Measurements from ENCODE around the gene ANAPC5.

ANAPC5 gene

DNA sequence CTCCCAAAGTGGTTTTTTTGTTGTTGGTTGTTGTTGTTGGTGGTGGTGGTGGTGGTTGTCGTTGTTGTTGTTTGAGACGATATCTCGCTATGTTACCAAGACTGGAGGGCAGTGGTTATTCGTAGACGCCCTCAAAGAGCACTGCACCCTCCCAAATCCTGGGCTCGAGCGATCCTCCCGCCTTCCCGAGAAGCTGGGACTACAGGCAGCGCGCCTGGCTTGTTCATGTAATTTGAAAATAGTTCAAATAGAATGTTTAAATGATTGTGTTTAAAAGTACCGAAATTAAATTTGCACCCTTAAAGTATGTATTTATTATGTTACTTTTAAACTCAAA is 439 bp upstream of the ANAPC5 start:
- peaks cover 3% of the 10 kb centered on the region; the same call in 1 of the 2 replicates for H3K36me3 ChIP-seq (ENCODE audit: low read length)
- H3K79me2 ChIP-seq (ENCODE audit: insufficient read depth, low read length): peaks cover 45% of the 10 kb centered on the region
- peak overlapping the region; percentile 79 for H3K9ac ChIP-seq (ENCODE audit: low read length)
- peak overlapping the region; percentile 83 for H2AFZ ChIP-seq (ENCODE audit: low read depth, low read length, severe bottlenecking)
- no peaks in the 10 kb centered on the region for H3K27me3 ChIP-seq (ENCODE audit: low read length)
- peak overlapping the region; percentile 90 for H3K4me2 ChIP-seq (ENCODE audit: low read depth, low read length, poor library complexity, severe bottlenecking)
- peak overlapping the region; percentile 61 for H3K4me3 ChIP-seq (ENCODE audit: insufficient read depth, low read length, poor library complexity, severe bottlenecking)
- no peaks in the 10 kb centered on the region for H3K9me3 ChIP-seq (ENCODE audit: insufficient read depth, low read length)
- H4K20me1 ChIP-seq (ENCODE audit: low read depth, low read length): no peaks in the 10 kb centered on the region; the same call in 1 of the 2 replicates
- no peak for TF ChIP-seq EZH2phosphoT487 (conservative IDR thresholded peaks at IDR 0.05; ENCODE audit: low read length)
- TF ChIP-seq, protein P1, sequence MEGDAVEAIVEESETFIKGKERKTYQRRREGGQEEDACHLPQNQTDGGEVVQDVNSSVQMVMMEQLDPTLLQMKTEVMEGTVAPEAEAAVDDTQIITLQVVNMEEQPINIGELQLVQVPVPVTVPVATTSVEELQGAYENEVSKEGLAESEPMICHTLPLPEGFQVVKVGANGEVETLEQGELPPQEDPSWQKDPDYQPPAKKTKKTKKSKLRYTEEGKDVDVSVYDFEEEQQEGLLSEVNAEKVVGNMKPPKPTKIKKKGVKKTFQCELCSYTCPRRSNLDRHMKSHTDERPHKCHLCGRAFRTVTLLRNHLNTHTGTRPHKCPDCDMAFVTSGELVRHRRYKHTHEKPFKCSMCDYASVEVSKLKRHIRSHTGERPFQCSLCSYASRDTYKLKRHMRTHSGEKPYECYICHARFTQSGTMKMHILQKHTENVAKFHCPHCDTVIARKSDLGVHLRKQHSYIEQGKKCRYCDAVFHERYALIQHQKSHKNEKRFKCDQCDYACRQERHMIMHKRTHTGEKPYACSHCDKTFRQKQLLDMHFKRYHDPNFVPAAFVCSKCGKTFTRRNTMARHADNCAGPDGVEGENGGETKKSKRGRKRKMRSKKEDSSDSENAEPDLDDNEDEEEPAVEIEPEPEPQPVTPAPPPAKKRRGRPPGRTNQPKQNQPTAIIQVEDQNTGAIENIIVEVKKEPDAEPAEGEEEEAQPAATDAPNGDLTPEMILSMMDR (IDR thresholded peaks at IDR 0.05; ENCODE audit: insufficient read depth, low read length, poor library complexity, severe bottlenecking): no peak
- peaks cover 6% of the 10 kb centered on the region; the same call in 1 of the 2 replicates for H3F3A ChIP-seq (ENCODE audit: insufficient read depth)
- H3K27ac ChIP-seq (ENCODE audit: low read depth, low read length): peak overlapping the region; percentile 25
- H3K9me2 ChIP-seq (replicated peaks; ENCODE audit: insufficient read depth, low read length): no peaks in the 10 kb centered on the region

DNA sequence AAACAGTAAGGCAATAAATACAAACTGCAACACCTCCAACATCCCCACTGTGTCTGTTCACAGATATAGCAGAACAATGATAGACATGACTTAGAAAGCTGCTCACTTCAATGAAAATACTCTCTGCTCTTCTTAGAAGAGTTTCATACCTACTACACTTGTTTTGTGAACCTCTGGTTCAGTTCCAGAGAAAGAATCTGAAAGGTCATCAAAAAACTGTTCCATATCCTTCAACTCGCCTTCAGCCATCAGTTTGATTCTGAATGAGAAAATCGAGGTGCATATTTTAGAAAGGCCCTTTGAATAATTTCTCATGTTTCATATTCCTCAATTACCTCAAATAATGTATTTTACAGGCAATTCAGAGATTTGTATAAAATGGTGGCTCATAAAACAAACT is 5.5 kb downstream of the ANAPC5 start:
- H4K20me1 ChIP-seq (ENCODE audit: low read depth, low read length): no peaks in the 10 kb centered on the region; the same call in 1 of the 2 replicates
- H3K4me2 ChIP-seq (ENCODE audit: low read depth, low read length, poor library complexity, severe bottlenecking): no peak overlapping the region
- TF ChIP-seq, protein P1 (IDR thresholded peaks at IDR 0.05; ENCODE audit: insufficient read depth, low read length, poor library complexity, severe bottlenecking): no peak
- TF ChIP-seq EZH2phosphoT487 (conservative IDR thresholded peaks at IDR 0.05; ENCODE audit: low read length): no peak
- H3F3A ChIP-seq (ENCODE audit: insufficient read depth): peaks cover 2% of the 10 kb centered on the region; the same call in 1 of the 2 replicates
- H3K27me3 ChIP-seq (ENCODE audit: low read length): no peaks in the 10 kb centered on the region
- peaks cover 52% of the 10 kb centered on the region for H3K79me2 ChIP-seq (ENCODE audit: insufficient read depth, low read length)
- no peaks in the 10 kb centered on the region for H3K9me3 ChIP-seq (ENCODE audit: insufficient read depth, low read length)
- no peak overlapping the region for H3K27ac ChIP-seq (ENCODE audit: low read depth, low read length)
- peaks cover 46% of the 10 kb centered on the region for H3K36me3 ChIP-seq (ENCODE audit: low read length)
- no peak overlapping the region for H2AFZ ChIP-seq (ENCODE audit: low read depth, low read length, severe bottlenecking)
- H3K9me2 ChIP-seq (replicated peaks; ENCODE audit: insufficient read depth, low read length): no peaks in the 10 kb centered on the region
- no peak overlapping the region for H3K9ac ChIP-seq (ENCODE audit: low read length)
- H3K4me3 ChIP-seq (ENCODE audit: insufficient read depth, low read length, poor library complexity, severe bottlenecking): no peak overlapping the region

DNA sequence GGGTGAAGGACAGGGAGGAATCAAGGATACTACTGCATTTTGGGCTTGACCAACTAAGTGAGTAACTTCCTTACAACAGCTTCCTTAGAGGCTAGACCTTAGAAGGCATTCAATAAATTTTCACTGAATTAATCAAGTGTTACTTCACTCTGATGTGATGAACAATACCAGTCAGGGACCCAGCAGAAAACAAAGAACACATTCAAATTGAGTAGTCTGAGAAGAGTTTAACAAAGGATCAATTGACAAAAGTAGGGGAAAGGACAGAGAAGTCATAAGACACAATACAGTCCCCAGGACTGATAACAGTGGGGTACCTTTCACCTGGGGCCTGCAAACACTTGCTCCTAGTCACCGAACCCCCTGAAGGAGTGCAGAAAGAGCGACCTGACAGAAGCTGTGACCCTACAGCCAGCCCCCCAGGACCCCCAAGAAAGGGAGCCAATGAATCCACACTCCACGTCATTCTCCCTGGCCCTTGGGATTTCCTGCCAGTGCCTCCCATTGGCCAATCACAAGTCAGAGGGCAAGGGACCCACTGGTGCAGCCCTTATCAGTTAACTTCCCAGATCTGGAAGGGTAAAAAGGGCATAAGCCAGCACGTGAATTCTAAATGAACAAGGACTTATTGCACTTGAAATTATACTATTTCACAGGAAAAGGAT is 6.9 kb downstream of the ANAPC5 start:
- Histone ChIP-seq H4K20me1 (ENCODE audit: low read depth, low read length) (no peaks in the 10 kb centered on the region; the same call in 1 of the 2 replicates), H3K4me2 (ENCODE audit: low read depth, low read length, poor library complexity, severe bottlenecking) (no peak overlapping the region), H3K27me3 (ENCODE audit: low read length) (no peaks in the 10 kb centered on the region), H2AFZ (ENCODE audit: low read depth, low read length, severe bottlenecking) (no peak overlapping the region), H3K79me2 (ENCODE audit: insufficient read depth, low read length) (peaks cover 37% of the 10 kb centered on the region), H3K4me3 (ENCODE audit: insufficient read depth, low read length, poor library complexity, severe bottlenecking) (no peak overlapping the region), H3K27ac (ENCODE audit: low read depth, low read length) (no peak overlapping the region), H3K9ac (ENCODE audit: low read length) (no peak overlapping the region), H3F3A (ENCODE audit: insufficient read depth) (no peaks in the 10 kb centered on the region), H3K36me3 (ENCODE audit: low read length) (peaks cover 52% of the 10 kb centered on the region), H3K9me2 (replicated peaks; ENCODE audit: insufficient read depth, low read length) (no peaks in the 10 kb centered on the region), H3K9me3 (ENCODE audit: insufficient read depth, low read length) (no peaks in the 10 kb centered on the region)
- no peak for TF ChIP-seq EZH2phosphoT487 (conservative IDR thresholded peaks at IDR 0.05; ENCODE audit: low read length)

DNA sequence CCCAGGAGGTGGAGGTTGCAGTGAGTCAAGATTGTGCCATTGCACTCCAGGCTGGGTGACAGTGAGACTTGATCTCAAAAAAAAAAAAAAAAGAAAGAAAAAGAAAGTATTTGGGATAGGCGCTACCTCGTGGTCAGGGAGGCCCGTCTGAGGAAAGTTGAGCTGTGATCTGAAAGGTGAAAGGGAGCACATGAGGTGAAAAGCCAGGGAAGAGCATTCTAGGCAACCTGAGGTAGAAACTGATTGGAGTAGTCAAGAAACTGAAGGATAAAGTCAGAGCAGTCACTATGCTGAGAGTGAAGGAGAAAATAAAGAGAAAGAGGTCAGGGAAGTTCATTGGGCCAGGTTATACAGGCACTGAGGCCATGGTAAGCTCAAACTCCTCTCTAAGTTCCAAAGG is 7.7 kb downstream of the ANAPC5 start:
- no peak for TF ChIP-seq EZH2phosphoT487 (conservative IDR thresholded peaks at IDR 0.05; ENCODE audit: low read length)
- TF ChIP-seq, protein P1 (IDR thresholded peaks at IDR 0.05; ENCODE audit: insufficient read depth, low read length, poor library complexity, severe bottlenecking): no peak
- no peak overlapping the region for H3K4me2 ChIP-seq (ENCODE audit: low read depth, low read length, poor library complexity, severe bottlenecking)
- no peak overlapping the region for H3K4me3 ChIP-seq (ENCODE audit: insufficient read depth, low read length, poor library complexity, severe bottlenecking)
- no peaks in the 10 kb centered on the region for H3K9me2 ChIP-seq (replicated peaks; ENCODE audit: insufficient read depth, low read length)
- peaks cover 52% of the 10 kb centered on the region for H3K36me3 ChIP-seq (ENCODE audit: low read length)
- H3K27ac ChIP-seq (ENCODE audit: low read depth, low read length): no peak overlapping the region
- H3K27me3 ChIP-seq (ENCODE audit: low read length): no peaks in the 10 kb centered on the region
- H3K9ac ChIP-seq (ENCODE audit: low read length): no peak overlapping the region
- H3K9me3 ChIP-seq (ENCODE audit: insufficient read depth, low read length): no peaks in the 10 kb centered on the region
- H2AFZ ChIP-seq (ENCODE audit: low read depth, low read length, severe bottlenecking): no peak overlapping the region
- no peaks in the 10 kb centered on the region; the same call in 1 of the 2 replicates for H4K20me1 ChIP-seq (ENCODE audit: low read depth, low read length)
- no peaks in the 10 kb centered on the region for H3F3A ChIP-seq (ENCODE audit: insufficient read depth)
- H3K79me2 ChIP-seq (ENCODE audit: insufficient read depth, low read length): peaks cover 30% of the 10 kb centered on the region

Measured in SU-DHL-6 (cell line).